ENCODE data around the gene PLCZ1.
"Not testable (repeated sequence)": the region's sequence is repeated elsewhere in the genome, so short reads cannot be mapped to it uniquely, and the experiment has no call there.

PLCZ1 gene

DNA sequence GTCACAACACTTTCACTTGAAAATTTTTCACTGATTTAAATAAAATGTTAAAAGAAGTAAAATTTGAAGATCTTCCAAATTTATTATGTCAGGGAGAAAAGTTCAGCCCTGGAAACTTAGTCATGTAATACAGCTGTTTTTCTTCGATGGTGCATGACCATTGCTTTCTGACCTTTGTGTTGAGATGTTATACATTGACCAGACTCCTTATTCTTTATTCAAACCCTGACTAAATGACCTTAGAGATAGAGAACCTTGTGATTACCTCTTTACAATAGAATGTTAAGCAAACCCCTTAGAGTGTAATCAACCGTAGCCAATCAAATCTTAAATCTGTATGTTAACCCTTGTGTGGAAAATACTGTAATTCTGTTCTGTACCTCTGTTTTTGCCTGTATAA lies 34.5 kb downstream of the PLCZ1 start:
- DNase-seq (ENCODE audit: low read depth in 1 of 2, low spot score in 1 of 2) = no peak

DNA sequence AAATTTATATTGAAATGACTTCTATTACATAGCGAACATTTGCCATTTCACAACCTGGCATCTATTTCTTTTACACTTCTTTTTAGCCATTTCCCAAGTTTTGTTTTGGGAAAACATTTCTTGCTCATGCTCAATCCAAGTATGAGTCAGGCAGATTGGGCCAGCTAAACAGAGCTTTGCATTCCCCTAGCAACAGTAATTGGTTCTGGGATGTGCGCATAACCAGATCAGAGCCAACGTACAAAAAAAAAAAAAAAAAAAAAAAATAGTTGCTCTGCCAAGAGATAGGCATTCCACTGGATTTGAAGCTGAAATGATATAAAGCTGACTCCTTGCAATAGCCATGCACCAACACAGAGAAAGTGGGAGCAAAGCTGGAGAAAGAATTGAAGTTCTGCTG lies 37.5 kb downstream of the PLCZ1 start:
- DNase-seq (ENCODE audit: low read depth in 1 of 2, low spot score in 1 of 2) = no peak

DNA sequence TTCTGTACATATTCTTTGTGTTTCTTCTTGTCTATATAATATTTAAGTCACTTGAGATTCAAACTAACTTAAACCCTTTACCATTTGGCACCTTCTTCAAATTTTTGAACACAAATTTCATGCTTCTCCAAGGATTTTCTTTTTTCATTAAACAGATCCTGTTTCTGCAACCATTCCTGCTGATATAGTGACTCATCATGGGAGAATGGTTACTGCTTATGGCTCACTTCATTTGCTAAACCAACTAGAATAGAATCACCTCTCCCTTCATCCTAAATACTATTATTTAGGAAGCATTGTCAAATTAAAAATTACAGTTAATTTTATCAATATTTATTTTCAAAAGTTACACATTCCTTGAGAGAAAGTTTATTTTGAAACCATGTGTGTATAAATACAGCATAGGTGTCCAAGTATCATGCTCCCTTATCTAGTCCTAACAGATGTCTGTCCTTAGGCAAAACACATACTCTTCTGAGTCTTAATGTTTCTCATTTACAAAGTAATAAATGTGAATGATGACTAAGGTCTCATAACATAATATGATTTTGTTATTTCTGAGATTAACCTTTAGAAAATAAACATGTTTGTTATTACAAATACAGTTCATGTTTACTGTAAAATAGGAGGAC lies 40.7 kb downstream of the PLCZ1 start:
- no peak for DNase-seq (ENCODE audit: low read depth in 1 of 2, low spot score in 1 of 2)

DNA sequence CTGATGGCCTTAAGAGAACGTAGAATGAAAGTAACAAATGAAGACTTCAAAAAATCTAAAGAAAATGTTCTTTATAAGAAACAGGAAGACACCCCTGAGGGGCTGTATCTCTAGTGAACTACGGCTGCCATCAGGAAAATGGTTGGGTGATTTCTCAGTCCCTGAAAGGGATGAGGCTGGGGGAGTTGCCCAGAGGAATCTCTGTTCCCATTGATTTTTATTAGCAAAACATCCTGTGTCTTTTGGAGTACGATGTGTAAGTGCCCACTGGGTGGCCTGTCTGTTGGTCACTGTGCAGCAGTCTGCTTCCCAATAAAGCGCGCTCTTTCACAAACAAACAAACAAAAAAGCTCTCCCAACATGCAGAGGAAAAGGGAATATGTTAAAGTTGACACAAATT lies 43.8 kb downstream of the PLCZ1 start:
- DNase-seq (ENCODE audit: low read depth in 1 of 2, low spot score in 1 of 2) = not testable (repeated sequence)

DNA sequence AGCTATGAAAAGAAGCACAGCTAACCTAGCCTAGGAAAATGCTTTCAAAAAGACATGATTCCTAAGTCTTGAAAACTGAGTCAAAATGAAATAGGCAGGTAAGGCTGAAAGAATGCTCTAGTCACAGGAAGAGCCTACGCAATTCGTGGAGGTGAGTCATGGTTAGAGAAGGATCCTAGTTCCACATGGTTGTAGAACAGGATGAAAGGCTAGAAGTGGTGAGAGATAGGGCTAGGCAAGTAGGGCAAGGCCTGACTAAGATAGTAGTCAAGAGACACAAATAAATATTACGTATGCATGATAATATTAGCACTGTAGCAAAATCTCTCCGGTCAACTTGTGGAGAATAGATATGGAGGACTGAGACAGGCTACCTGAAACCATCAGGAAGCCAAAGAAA lies 47.2 kb downstream of the PLCZ1 start:
- DNase-seq (ENCODE audit: low read depth in 1 of 2, low spot score in 1 of 2) = no peak

DNA sequence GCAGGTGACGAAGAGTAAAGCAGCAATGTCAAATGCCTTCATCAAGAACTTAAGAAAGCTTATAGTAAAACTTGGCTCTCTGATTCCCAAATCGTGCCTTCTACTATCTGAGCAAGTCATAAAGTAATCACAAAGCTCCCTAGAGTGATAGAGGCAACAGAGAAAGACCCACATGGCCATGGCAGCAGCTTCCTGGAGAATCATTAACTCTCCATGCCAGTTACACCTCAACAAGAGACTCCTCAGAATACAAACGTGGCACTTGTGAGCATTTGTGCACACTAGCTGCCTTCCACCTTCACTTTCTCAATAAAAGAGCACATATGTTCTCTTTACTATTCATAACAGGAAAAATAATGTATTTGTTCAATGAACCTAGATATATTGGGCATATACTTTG lies 48.0 kb downstream of the PLCZ1 start:
- DNase-seq (ENCODE audit: low read depth in 1 of 2, low spot score in 1 of 2) = no peak

DNA sequence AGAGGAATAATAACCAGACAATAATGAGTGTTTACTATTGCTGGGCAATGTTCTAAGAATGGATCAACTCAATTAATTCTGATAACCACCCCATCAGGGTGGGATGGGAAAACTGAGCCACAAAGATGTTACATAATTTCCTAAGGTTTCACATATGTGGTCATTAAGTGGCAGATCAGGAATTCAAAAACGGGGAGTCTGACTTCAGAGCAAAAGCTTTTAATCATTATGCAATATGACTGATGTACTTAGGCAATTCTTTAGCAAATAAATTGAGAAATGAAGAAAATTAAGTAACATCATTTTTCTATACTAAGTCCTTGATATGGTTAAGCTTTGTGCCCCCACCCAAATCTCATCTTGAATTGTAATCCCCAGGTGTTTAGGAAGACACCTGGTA lies 53.4 kb downstream of the PLCZ1 start:
- no peak for DNase-seq (ENCODE audit: low read depth in 1 of 2, low spot score in 1 of 2)

DNA sequence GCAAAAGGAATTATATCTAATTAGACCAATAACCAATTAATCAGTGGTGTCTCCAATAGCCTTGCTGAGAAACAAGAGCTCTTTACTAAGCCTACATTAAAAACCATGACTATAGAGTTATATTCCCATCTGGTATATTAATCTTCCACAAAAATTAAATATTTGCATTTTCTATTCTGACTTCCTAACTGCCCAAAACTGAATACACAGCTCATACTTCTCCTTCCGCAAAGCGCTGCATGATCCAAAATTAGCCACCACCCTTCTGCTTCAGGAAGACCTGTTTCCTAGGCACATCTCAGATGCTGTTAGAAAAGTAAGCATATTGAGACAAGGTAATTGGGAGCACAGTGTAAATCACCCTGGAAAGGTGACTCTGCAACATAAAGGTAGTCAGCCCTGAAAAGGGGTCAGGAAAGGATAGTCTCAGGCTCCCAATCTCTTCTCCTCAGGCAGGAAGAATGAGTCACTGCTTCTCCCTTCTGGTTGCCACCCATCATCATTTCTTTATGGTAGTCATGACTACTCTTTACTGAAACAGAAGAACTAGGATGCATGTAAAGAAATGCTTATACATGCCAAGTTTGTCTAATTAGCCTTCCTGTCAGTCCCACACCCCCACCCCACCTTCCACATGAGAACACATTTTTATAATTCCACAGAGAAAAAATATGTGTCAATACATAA lies 54.3 kb downstream of the PLCZ1 start:
- DNase-seq (ENCODE audit: low read depth in 1 of 2, low spot score in 1 of 2) = no peak

DNA sequence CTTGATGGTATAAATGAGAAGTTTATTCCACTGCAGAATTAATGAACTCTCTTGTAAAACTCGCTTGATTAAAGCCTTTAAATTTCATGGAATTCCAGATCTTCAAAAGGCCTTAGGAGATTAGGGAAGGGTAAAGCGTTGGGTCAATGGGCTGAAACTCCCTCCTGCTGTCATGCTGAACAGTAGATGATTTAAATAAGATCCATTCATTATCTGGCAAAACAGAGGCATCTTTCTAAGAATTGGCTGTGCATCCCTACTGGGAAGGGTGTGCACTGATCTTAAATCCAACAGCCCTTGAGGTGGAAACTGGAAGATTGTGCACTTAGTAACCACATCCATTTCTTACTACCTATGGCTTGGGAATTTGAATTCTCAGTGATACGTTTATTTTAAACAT lies 56.0 kb downstream of the PLCZ1 start:
- no peak for DNase-seq (ENCODE audit: low read depth in 1 of 2, low spot score in 1 of 2)

DNA sequence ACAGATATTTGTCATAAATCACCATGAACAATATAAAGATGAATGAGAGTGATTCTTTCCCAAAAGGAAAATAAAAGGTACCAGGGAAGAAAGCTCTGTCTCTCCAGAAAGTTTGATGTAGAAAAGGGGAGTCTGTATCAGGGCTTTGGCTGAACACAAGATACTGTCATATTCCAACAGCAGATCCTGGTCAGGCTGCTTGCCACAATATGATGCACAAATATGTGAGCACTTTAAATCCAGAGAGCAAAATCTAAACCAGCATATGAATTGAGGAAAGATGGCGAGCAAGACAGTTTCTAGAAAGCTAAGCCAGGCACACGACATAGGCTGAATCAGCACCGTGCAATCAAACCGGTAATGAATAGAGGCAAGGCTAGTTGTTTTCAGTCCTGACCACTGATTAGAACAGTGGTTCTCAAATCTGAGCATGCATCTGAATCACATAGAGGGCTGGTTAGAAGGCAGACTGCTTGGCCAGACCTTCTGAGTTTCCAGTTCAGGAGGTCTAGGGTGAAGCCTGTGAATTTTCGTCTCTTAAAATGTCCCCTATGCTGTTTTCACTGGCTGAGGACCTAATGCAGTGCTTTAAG lies 60.7 kb downstream of the PLCZ1 start:
- no peak for DNase-seq (ENCODE audit: low read depth in 1 of 2, low spot score in 1 of 2)

DNA sequence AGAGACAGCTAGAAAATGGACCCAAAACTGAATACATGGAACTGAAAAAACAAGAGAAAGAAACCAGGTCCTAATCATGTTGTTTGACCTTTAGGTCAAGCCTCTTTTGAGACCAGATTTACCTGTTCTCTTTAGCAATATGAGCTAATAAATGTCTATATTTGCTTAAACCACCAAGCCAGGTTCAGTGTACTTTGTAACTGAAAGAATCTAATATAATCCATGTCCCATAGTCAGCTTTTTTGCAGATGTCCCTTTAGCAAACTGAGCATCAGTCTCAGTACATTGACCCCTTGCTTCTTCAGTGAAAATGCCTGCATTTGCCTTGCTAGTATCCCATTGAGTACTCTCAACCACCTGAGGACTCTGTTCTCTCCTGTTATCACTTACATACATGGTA lies 61.7 kb downstream of the PLCZ1 start:
- DNase-seq (ENCODE audit: low read depth in 1 of 2, low spot score in 1 of 2) = no peak

DNA sequence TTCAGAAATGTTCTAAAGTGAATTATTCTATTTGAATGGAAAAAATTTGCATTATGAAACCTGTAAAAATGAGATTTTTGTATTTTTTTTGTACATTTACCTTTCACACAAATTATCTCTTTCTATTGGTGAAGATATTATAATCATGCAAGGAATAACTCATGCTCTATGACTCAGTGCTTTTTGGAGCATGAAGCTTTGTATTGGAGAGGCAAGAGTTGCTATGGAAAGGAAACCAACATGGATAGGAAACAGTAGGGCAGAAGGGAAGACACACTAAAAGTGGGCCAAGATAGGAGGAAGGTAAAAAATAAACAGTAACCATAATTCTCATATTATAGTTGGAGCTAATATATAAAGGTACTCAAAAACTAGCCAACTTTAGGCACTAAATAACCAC lies 79.0 kb downstream of the PLCZ1 start:
- DNase-seq (ENCODE audit: low read depth in 1 of 2, low spot score in 1 of 2) = no peak

DNA sequence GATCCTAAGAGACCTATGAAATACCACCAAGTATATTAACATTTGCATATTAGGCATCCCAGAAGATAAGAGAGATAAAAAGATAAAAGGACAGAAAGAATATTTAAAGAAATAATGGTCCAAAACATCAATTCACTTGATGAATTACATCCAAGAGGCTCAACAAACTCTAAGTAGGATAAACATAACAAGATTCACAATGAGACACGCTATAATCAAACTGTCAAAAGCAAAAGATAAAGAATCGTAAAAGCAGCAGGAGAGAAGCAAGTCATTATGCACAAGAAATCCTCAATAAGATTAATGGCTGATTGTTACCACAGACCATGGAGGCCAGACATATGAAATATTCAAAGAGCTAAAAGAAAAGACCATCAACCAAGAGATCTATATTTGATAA lies 79.6 kb downstream of the PLCZ1 start:
- no peak for DNase-seq (ENCODE audit: low read depth in 1 of 2, low spot score in 1 of 2)

DNA sequence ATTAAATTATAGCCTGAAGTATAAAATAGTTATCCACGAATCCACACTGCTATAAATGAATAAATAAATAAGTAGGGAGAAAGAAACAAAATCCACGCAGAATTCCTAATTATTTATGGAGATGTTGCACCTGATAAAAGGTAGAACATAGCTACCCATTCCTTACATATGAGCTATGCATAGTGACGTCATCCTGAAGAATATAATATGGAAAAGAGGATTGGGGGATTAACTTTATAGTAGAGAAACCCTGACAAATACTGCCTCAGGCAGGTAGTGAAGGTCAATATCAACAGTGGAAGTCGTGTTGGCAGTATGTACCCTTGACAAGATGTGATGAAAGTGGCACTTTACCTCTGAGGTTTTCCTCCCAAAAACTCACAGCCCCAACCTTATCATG lies 82.5 kb downstream of the PLCZ1 start:
- DNase-seq (ENCODE audit: low read depth in 1 of 2, low spot score in 1 of 2) = no peak

DNA sequence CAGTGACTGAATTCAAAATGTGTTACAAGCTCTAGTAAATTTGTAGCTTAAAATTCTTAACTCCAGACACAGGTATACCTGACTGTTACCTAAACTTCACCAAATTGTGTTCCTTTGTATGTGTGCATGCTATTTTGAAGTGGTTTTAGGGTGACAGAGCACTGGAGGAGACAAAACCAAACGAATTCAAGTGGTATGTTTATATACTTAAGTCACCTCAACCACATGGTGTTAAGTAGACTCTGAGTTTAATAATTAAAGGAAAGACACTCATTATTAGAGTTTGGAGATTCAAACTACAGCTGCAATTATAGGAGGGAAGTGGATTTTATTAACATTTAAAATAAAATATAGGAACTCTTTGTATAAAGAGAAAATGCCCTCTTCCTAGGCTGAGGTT lies 84.3 kb downstream of the PLCZ1 start:
- no peak for DNase-seq (ENCODE audit: low read depth in 1 of 2, low spot score in 1 of 2)

DNA sequence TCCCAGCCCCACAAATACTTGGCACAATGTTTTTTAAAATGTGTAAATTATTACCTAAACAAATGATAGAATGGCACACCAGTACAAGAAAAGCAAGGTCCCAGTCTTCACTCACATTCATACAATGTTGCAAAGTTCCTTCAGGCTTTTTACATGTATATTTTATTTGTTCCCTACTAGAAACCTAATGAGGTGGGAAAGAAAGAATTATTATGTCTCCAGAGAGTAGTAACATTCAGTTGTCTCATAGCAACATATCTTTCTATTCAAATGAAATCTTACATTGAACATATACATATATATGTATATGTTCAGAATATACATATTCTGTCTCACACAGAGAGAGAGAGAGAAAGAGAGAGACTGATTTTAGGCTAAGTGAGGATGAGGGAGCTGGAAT lies 85.2 kb downstream of the PLCZ1 start:
- DNase-seq (ENCODE audit: low read depth in 1 of 2, low spot score in 1 of 2) = no peak

DNA sequence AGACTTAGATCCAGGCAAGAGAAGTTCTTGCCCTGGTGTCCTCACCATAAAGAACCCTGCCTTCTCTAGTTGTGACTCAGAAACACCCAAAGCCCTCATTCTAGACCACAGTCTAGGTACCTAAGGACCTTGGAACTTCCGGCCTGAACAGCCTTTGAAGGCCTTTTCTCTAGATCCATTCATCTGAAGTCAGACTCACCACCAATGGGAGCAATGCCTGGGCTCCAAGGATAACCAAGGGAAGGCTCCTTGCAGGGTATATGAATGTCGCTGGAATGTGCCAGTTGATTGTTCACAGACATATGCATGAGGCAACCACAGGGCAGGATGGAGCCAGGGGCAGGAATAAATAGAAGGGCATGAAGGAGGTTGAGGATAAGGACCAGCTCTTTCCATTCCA lies 86.3 kb downstream of the PLCZ1 start:
- DNase-seq (ENCODE audit: low read depth in 1 of 2, low spot score in 1 of 2) = no peak

DNA sequence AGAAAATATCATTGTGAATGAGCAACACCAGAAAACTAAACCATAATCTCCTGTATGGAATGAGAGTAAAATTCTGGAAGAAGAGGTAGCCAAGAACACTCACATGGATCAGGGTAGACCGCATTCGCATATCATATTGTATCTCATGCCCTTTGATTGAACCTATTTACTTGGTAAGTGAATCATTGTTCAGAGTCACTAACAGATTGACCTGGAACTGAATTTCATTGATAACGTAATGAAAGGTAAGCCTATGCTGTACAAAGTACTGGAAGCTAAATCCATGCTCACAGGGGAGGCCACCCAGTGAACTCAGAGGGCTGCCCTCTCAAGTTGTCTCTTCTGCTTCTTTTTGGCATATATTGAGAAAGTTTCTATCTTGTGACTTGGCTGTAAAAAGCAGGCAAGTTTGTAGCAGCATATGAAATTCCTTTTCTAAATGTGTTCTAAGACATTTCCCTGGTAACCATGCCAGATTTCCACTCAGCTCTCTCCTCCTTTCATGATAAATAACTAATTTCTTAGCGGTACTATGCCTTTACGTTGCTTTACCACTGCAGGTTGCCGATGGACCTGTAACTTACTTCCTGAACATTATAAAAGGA lies 91.4 kb downstream of the PLCZ1 start:
- no peak for DNase-seq (ENCODE audit: low read depth in 1 of 2, low spot score in 1 of 2)

DNA sequence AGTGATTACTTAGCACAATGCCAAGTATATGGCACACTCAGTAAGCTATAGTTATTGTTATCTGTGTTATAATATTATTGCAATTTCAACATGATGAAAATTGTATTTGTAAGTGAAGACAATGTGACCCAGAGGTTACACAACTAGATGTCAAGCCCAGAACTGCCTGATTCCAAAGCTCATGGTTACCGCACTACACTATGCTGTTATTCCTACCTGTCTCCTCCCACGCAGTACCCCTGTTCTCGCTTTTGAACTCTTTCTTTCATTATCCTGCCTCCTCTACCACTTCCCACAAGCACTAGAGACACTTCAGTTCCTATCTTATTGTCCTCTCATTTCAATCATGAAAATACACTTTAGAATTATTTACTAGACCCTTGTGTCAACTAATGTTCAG lies 93.2 kb downstream of the PLCZ1 start:
- no peak for DNase-seq (ENCODE audit: low read depth in 1 of 2, low spot score in 1 of 2)

DNA sequence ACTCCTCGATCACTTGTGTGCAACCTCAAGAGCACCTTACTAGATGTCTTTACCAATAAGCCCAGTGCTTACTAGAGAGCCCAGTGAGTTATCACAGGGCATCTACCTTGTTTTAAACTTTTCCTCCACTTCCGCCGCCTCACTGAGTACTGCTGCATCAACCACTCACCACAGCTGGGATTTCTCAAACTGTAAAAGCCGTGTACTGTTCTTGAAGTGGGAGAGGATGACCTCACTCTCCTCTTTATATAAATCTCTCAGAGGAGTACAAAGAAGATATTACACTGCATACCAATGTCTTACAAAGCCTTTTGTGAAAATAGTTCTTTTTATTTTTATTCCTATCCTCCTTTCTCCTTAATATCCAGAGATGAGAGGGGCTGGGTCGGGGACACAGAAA lies 94.1 kb downstream of the PLCZ1 start:
- no peak for DNase-seq (ENCODE audit: low read depth in 1 of 2, low spot score in 1 of 2)

DNA sequence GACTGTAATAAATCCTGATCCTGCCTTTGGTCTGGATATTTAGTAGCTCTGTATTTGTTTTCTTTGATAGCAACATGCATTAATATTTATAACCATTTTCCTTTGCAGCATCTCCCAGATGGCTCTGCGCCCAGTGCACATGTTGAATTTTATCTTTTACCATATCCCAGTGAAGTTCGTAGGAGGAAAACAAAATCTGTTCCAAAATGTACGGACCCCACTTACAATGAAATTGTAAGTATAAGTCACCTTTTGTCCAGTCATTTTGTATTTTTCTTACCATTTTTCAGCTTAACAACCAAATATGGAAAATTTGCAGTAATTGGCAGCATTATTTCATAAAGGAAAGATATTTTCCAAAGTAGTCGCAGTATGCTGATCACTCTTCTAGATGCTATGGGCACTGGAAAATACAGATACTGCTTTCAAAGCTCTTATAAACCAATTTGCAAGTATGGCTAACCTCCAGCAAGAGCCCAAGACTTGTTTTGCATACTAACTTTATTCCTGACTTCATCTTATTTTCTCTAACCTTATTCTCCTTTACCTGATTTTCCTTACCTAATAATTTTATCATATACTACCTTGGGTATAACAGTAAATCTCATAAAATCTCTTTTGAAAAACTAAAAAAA lies 97.4 kb downstream of the PLCZ1 start:
- DNase-seq (ENCODE audit: low read depth in 1 of 2, low spot score in 1 of 2) = no peak

DNA sequence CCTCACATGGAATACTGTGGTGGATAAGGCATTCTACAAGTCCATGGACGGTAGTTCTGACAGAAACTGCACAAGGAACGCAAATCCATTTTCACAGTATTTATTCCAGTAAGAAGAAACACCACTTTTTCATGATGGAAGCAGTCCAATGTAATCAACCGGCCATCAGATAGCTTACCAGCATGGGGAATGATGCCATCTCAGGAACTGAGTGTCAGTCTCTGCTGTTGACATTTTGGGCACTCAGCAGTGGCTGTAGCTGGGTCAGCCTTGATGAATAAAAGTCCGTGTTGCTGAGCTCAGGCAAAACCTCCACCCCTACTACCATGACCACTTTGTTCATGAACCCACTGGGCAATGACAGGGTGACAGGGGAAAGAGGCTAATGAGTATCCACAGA lies 103.4 kb downstream of the PLCZ1 start:
- DNase-seq (ENCODE audit: low read depth in 1 of 2, low spot score in 1 of 2) = no peak

All from activated T-helper 1 cell treated with anti-CD3 and anti-CD28 coated beads, Interleukin-2, amount 50 U/mL, for 16 hours (primary cell).